ENCODE results near the gene MPPED2.
A peak's percentile ranks its signal among the peaks of the same experiment; 100 is the strongest.

The MPPED2 gene

DNA sequence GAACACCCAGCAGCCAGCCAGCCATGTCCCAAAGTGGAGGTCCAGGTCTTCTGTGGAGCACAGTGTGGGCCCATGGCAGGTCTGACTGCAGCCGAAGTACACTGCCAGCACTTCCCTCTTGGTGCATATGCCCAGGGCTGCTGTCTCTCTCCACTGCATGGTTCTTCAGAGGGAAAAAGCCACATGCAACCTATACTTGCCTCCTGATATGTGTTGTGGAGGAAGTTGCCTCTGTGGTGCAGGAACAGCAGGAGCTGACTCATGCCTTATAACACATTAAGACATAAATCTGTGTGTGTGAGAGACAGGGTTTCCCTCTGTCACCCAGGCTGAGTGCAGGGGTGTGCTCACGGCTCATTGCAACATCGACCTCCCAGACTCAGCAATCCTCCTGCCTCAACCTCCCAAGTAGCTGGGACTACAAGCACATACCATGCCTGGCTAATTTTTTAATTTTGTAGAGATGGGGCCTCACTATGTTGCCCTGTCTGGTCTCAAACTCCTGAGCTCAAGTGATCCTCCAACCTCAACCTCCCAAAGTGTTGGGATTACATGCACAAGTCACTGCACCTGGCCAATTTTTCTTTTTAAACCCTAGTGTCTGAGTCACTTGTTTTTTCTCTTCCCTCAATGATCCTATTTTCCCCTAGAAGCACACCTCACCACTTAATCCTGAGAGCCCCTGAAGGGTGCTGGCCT lies 98.8 kb downstream of the MPPED2 start:
- DNase-seq (ENCODE audit: low spot score), result peak; percentile 83

DNA sequence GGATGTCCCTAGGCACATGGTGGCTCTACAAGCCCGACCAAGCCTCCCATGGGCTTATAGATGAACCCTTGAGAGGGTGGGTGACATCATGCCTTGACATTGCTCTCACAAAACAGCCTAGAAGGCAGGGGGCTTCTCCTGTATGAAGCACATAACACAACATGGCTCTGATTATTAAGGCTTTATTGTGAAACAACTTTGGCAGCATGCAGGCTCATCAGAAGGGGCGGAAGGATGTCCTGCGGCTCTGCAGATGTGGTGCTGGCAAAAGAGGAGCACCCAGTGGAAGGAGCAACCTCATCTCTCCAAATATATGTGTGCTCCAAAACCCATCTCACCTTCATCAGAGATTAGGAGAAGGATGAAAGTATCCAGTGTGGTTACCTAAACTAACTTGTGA lies 100.4 kb downstream of the MPPED2 start:
- no peak for DNase-seq (ENCODE audit: low spot score)

DNA sequence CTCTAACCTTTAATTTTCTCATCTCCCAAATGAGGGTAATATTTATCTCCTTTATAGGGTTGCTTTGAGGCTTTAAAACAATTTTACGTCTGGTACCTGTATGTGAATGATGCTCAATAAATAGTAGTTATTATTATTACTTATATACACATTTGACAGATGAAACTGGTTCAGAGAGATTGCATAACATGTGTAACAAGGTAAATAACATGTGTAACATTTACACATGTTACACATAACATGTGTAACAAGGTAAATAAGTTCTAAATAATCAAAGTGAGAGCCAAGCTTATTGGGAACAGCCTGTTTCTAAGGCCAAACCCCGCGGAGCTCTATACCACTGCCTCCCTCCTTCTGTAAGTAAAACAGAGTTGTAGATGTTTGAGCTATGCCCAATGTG lies 100.9 kb downstream of the MPPED2 start:
- no peak for DNase-seq (ENCODE audit: low spot score)

DNA sequence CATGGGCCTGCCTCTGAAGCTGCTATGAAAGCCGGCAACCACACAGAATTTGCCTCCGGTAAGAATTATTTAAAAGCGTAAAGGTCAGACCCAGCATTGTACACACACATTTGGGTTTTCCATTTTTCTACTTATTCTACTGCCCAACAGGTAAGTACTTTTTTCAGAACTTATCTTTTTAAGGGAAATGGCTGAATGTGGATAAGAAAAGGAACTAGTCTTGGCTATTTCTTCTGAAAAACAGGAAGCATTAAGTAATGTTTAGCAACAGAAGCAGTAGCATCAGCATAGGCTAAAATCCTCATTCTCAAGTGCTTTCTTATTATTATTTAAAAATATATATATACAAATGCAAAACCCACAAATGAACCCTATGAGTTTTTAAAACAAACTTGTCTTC lies 103.1 kb downstream of the MPPED2 start:
- DNase-seq (ENCODE audit: low spot score), result no peak

DNA sequence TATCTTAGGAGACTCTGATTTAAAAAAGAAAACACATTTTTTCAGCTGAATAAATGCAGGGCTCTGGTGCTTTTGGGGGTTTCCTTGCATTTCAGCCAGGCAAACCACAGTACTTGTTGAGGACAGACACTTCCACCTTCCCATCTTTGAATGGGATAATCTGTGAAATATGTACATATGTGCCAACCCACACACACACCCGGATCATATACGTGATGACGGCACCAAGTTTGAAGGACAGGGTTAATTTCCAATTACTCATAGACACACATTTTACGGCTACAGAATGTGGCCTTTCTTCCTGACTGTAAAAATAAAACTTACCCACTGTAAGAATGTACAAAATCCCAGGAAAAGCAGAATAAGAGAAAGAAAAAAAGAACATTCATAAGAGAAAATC lies 104.4 kb downstream of the MPPED2 start:
- DNase-seq (ENCODE audit: low spot score), result no peak

DNA sequence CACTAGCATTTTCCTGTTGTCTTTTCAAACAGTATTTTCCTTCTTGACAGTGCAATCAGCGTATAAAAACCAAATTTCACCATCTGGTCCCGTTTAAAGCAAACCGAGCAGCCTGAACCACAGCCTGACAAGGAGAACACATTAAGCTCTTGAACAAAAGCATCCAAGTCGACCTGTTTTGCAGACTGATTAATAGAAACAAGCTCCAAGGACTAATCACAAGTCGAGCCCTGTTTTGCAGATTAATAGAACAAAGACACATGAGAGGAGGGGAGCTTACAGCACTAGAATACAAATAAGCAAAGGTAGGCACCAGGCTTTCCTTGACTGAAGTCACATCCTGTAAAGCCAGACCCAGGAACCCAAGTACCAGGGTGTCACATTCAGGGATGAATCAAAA lies 104.8 kb downstream of the MPPED2 start:
- no peak for DNase-seq (ENCODE audit: low spot score)

DNA sequence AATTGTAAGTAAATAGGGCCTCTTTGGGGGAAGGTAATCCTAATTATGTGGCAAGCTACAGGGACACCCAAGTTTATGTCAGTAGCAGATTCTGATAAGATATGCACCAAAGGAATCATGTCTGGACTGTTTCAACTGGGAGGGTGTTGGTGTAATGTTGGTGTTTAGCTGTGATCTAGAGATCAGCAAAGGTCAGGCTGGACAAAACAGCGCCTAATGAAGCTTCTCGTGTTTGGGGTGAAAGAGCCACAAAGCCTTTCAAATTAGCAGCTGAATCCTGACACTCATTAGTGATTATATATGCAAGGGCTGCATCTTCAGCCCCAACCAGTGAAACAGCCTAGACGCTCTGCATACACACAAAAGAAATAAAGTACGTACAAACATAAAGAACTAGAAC lies 106.3 kb downstream of the MPPED2 start:
- DNase-seq (ENCODE audit: low spot score), result no peak

DNA sequence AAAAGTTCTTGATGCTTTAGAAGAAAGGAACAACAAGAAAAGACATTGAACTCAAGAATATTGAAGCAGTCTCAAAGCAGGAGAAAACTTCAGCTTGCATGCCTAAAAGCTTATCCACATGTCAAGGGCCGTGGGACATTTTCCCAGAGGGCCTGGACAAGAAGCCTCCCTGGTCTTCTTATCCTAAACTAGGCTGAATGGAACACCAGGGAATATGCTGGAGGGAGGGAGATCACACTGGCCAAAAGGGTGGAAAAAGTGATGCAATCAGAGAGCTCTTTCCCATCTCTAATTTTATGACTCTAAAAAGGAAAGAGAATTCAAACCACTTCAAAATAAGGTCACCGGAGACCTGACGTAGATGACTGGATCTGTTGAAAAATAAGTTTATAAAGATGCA lies 107.2 kb downstream of the MPPED2 start:
- no peak for DNase-seq (ENCODE audit: low spot score)

DNA sequence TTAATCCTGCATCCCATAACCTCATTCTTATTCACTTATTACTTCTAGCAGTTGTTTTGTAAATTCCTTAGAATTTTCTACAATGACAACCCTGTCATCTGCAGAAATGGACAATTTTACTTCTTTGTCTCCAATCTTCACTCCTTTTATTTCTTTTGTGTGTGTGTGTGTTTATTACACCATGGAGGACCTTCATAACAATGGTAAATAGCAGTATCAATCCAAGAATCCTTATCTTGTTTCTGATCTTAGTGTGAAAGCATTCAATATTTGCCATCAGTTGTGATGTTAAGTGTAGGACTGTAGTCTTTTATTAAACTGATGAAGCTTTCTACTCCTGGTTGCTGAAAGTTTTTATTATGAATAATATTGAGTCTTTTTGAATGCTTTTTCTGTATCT lies 109.1 kb downstream of the MPPED2 start:
- no peak for DNase-seq (ENCODE audit: low spot score)

DNA sequence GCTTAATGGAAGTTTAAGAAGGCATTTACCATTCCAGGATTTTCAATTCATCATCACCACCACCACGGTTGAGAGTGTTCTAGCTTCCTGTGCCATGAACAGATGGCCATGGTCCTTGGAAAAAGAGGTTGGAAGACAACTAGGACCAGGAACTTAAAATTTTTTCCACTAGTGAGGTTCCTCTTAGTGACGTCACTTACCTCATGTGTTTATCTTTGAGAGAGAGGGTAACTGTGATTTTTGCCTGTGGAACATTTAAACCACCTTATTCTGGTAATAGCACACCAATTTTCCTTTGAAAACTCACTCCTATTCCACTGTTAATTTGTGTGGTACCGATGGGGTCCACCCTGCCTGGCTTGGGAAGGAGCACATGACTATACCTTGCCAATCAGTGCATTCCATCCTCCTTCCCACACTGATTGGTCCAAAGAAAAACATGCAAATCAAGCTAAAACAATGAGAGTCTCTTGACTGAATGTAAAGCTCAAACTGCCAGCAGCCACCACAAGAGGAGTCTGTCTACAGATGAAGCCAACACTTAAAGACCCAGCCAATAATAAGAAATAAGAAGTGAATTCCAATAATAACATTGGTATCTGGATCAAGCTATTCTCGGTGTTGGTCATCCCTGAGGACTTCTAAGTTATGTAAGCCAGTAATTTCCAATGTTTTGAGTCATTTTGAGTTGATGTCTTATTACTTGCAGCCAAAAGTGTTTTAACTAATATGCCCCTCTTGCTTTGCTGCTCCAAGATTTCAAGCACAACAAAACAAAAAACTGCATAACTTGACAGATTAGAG lies 111.8 kb downstream of the MPPED2 start:
- no peak for DNase-seq (ENCODE audit: low spot score)

DNA sequence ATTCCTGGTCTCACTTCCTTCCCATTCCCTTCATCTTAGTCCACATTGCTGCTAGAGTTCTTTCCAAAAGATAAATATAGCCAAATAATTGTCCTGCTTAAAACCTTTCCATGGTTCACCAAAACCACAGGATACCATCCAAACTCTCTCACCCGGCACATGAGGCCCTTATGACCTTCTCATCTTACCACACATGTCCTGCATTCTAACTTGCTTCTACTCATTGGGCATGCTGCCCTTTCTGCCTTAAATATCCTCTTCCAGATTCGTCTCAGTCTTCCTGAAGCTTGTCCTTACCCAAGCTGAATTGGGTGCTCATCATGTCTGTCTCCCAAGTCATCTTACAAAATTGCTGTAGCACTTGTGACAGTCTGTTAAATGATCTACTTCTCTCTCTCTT lies 114.9 kb downstream of the MPPED2 start:
- DNase-seq (ENCODE audit: low spot score), result no peak

DNA sequence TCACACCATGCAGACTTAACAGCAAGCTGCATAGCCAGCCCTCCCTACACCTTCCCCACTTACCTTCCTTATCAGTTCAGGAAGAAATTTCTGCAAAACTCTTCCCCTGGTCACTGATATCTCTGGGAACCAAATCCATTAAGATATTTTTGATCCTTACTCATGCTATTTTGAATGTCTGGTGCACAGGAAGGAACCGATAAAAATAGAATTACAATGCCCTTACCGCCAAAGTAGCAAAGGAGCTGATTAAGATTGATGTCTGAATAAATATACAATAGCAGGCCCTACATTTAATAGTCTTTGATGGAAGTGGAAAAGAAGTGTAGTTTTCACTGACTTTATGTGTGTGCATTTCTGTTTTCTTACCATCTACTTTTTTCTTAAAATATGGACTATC lies 117.3 kb downstream of the MPPED2 start:
- peak; percentile 65 for DNase-seq (ENCODE audit: low spot score)

DNA sequence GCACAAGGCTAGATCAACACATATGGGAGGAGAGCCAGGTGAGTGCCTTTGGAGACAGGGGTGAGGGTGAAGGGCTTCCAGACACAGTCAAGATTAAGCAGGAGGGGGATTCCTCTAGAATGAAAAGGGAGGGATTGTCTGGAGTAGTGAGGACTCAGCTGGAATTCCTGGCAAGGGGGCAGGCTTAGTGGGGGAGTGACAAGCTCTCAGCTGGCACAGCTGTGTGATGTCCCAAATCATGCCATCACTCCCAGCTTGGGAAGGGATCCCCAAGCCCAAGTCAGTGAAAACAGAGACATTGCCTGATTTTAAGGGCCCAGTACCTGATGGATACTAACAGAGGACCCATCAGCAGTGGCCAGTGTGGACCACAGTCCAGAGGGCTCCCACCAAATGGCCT lies 119.0 kb downstream of the MPPED2 start:
- DNase-seq (ENCODE audit: low spot score), result no peak

DNA sequence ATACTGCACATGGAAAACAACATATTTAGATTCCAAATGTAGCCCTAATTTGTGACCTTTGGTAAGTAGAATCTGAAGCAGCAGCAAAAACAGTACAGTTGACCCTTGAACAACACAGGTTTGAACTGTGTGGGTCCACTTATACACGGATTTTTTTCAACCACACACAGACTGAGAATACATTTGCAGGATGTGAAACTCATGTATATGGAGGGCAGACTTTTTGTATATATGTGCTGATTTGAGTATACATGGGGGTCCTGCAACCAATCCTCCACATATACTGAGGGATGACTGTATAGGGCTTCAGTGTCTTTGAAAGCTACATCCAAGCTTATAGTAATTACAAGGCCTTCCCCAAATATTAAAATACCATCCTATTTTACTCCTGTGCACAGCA lies 120.5 kb downstream of the MPPED2 start:
- no peak for DNase-seq (ENCODE audit: low spot score)

DNA sequence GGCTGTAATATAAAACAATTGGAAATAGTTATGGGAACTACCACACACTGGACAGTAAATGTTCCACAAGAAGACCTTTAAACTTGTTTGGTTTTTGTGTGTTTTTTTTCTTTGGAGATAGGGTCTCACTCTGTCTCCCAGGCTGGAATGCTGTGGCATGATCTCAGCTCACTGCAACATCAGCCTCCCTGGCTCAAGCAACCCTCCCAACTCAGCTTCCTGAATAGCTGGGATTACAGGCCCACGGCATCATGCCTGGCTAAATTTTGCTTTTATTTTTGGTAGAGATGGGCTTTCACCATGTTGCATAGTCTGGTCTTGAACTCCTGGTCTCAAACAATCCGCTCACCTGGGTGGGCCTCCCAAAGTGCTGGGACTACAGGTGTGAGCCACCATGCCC lies 121.0 kb downstream of the MPPED2 start:
- DNase-seq (ENCODE audit: low spot score), result no peak

DNA sequence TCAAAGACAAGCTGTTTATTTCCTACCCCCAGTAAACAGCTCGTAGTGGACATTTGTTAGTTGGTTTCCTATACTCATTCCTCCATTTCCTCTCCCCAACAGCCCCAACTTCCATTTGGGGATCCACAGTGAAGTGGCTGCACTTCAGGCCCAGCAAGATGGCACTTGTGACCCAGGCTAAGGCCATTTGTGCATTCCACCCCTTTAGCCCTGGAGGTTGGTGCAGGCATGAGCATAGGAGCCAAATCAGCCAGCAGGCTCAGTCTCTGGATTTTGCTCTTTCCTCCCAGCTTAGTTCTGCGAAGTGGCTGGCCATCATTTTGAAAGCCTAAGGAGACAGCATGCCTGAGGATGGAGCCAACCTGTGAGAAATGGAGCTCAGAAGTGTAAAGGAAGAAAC lies 122.9 kb downstream of the MPPED2 start:
- DNase-seq (ENCODE audit: low spot score), result no peak

DNA sequence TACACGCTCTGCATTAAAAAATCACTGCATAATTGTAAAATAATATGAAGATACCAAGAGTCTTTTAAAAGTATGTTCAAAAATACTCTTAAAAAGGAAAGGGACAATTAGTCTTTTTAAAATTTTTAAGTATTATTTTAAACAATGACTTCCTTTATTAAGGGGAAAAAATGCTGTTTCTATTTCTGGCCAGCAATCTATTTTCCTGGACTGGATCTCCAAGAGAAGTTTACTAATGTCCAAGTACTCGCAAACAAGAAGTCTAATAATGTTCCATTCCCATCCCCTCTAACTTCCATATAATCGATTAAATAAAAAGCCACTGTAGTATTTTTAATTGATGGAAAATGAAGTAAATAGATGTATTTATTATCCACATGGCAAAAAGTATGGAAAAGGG lies 123.7 kb downstream of the MPPED2 start:
- DNase-seq (ENCODE audit: low spot score), result no peak

DNA sequence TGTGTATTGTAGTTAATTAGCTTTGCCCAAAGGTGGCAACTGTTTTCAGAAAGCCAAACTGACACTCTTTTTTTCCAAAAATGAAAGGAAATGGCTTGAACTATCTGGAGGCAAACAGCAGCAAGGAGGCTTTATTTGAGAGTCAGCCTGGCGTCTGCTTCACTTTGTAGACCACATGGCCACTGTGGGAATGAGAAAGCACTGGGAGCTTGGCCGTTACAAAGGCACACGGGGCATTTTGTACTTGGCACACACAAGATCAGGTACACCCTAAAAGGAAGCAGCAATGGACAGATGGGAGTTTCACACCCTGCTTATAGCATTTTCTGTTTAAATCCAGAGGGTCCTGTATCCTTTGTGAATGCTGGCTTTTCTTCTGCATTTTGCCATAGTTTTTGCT lies 126.3 kb downstream of the MPPED2 start:
- no peak for DNase-seq (ENCODE audit: low spot score)

DNA sequence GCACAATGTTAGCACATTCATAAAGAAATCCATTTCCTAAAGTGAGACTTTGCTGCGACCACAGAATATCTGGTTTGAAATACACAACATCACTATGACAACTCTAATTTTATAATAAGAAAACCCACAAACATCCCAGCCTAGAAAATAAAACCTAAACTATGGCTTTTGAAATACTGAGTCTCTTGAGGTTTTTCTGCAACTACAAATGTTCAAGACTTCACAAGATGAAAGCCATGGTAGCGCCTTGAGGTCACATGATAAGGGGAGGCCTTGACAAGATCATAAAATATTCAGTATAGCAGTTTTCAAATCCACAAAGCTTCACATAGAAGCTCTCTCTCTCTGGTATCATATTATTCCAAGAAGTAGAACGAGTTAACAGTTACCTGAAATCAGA lies 126.8 kb downstream of the MPPED2 start:
- no peak for DNase-seq (ENCODE audit: low spot score)

DNA sequence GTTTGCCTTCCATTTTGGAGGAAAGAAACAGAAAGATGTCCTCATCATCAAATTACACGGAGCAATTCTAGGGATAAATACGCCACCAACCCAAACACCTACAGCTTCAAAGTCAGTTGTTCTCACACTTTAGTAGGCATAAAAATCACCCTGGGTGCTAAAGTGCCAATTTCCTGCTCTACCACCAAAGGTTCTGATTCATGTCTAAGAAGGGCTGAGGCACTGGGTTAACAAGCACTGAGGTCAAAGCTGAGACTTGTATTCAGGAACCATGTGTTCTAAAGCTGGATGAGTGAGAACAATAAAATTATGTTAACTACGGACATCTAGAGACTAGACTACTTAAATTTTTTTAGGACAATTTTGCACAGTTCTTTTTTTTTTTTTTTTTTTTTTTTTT lies 127.6 kb downstream of the MPPED2 start:
- DNase-seq (ENCODE audit: low spot score), result no peak

DNA sequence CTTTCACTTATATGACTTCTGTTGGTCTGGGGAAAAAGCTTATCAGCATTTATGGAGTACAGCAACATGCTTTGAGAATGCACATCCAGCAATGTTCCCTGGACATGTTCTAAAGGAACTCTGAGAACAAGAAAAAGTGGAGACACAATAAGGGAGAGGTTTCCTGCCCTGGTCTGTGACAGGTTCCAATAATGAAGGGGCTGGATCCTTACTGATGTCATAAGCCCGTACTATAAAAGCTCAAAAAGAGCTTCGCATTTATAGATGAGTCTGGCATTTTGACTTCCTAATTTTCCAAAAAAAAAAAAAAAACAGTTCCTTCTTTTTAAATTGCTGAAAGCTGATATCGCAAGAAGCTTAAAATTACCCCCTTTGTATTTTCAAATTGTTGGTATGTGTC lies 129.1 kb downstream of the MPPED2 start:
- DNase-seq (ENCODE audit: low spot score), result no peak

DNA sequence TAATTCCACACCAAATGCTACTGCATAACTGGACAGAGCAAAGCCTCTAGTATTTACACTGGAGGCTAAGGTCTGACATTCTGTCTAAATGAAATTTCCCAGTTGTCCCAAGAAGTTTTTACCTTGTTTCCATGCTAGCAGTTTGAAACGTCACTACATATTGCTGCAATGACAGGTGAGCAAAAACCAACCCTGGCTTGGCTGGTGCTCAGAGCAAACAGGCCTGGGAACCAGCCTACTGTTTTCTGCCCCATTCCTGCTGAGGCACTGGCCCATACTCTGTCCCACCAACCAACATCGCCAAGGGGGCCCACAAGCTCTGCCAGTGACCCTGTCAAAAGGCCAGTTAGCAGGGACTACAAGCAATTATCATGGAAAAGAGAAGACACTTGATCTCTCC lies 131.1 kb downstream of the MPPED2 start:
- DNase-seq (ENCODE audit: low spot score), result no peak

DNA sequence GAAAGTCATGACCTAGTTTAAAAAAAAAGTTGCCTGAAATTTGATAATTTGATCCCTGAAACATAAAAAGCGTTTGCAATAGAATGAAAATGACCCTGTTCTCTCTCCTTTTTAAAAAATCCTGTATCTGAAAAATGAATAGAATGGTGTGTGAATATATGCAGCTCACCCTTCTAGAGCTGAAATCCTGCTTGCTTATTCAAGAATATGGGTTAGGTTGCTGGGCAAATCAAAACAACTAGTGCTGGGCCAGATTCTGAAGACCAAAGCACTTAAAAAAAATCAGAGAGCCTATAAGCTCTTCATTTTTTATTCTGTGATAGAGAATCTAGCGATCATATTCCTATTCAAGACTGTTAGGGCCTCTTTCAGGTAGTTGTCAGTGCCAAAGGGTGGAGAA lies 131.6 kb downstream of the MPPED2 start:
- DNase-seq (ENCODE audit: low spot score), result no peak

DNA sequence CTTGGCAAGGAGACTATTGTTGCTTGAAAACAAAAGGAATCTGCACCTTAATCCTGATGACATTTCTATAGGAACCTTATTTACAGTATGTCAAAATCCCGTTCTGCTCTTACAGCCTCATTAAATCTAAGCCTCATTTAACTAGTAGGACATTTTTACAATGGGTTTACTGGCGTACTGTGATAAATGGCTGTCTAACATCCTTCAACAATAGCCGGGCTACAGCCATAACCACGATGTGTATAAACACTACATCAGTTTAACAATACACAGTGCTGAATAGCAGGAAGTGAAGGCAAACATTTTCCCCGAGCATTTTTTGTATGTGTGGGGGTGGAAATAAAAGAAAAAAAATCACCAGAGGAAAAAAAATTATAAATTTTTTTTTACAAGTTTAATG lies 132.0 kb downstream of the MPPED2 start:
- DNase-seq (ENCODE audit: low spot score), result peak; percentile 28
